Body of pancreas (tissue), 4 donors: ENCODE measurements around the gene CEACAM19.

Experiments used
- CTCF ChIP-seq, 7 experiments: fragments of 450-650 bp in 4 of 7; fragments of 200-600 bp in 3 of 7; sonication (generic) in 3 of 7; IDR thresholded peaks; one replicate each; pipeline ENCODE4 v1.5.1; 2016 to 2019; ENCODE audit warnings: antibody characterized with exemption in 7 of 7
- POLR2A ChIP-seq, 3 donors: fragments of 450-650 bp; IDR thresholded peaks; one replicate each; pipeline ENCODE4 v1.6.1; 2016; ENCODE audit warnings: antibody characterized with exemption in 3 of 3, mild to moderate bottlenecking in 2 of 3

- TF ChIP-seq CTCF (IDR thresholded peaks at IDR 0.05) (no peak), POLR2A (IDR thresholded peaks at IDR 0.05) (no peak)
Observed at GRCh38 chr19:44731081-44731480, 59.8 kb downstream of the CEACAM19 start.
